ENCODE data around the gene STIP1.
A peak's percentile ranks its signal among the peaks of the same experiment; 100 is the strongest.

STIP1 gene

DNA sequence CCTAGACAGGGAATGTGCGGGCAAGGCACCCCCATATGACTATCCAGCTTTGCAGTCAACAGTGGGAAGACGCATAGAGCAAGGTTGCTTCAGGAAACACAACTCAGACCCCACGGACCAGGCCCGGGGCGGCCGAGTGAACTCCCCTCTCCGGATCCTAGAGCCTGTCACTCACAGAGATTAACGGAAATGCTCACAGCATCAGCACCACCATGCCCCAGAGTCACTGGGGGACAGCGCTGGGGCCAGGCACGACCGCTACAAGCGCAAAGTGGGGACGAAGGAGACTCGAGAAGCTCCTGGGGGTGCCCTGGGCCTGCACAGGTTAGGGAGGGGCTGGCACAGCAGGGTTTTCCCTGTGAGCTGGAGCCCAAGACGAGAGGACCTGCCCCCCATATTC is 35.9 kb upstream of the STIP1 start:
- DNase-seq = no peak
- in situ Hi-C loops (cut with HindIII; ENCODE audit: low pct_ligation_motif_present, low sequenced_read_pairs) = loop anchor here (25.0 kb wide), 1 partner anchor 313 kb away; the partner anchor contains the start of gene MARK2
- Histone ChIP-seq H3K36me3 (replicated peaks) (no peaks in the 10 kb centered on the region), H3K27me3 (replicated peaks) (no peaks in the 10 kb centered on the region), H3K27ac (no peak overlapping the region), H3K4me3 (ENCODE audit: low read depth, low read length) (no peak overlapping the region)
- TF ChIP-seq, protein P1, sequence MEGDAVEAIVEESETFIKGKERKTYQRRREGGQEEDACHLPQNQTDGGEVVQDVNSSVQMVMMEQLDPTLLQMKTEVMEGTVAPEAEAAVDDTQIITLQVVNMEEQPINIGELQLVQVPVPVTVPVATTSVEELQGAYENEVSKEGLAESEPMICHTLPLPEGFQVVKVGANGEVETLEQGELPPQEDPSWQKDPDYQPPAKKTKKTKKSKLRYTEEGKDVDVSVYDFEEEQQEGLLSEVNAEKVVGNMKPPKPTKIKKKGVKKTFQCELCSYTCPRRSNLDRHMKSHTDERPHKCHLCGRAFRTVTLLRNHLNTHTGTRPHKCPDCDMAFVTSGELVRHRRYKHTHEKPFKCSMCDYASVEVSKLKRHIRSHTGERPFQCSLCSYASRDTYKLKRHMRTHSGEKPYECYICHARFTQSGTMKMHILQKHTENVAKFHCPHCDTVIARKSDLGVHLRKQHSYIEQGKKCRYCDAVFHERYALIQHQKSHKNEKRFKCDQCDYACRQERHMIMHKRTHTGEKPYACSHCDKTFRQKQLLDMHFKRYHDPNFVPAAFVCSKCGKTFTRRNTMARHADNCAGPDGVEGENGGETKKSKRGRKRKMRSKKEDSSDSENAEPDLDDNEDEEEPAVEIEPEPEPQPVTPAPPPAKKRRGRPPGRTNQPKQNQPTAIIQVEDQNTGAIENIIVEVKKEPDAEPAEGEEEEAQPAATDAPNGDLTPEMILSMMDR (IDR thresholded peaks at IDR 0.05; ENCODE audit: low read depth, low read length, missing control alignments) = no peak

DNA sequence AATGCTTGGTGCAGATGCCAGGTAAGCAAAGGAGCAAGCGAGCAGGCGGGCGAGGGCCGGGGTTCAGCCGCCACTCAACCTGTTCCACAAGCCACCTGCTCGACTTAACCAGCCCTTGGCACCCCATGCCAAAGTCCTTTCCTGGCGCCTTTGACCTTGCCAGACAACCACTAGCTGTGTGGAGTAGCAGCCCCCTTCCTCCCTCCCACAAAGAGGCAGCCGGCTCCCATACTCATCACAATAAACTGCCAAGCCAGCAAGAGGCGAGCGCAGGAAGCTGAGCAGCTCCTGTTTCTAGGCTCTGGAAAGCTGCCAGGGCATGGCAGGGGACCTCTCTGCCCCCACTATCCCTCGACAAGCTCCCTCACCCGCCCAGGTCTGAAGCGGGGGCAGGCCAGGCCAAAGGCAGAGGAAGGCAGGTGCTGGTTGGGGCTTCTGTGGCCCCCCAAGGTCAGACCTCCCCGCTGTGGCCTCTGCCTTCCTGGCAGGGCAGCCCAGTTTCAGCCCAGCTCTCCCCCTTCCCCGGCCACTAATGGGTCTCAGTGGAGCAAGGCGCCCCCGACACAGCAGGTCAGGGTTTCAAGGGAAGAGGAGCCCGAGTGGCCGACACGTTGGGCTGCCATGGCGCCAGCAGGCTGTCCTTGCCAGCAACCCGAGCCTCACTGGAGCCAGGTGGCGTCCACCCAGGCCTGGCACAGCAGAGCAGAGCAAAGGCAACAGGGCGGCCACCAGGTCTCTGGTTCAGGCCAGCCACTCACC is 35.3 kb upstream of the STIP1 start:
- Histone ChIP-seq H3K27me3 (replicated peaks) (no peaks in the 10 kb centered on the region), H3K27ac (no peak overlapping the region), H3K4me3 (ENCODE audit: low read depth, low read length) (no peak overlapping the region), H3K36me3 (replicated peaks) (no peaks in the 10 kb centered on the region)
- TF ChIP-seq, protein P1 (IDR thresholded peaks at IDR 0.05; ENCODE audit: low read depth, low read length, missing control alignments) = no peak
- in situ Hi-C loops (cut with HindIII; ENCODE audit: low pct_ligation_motif_present, low sequenced_read_pairs) = loop anchor here (25.0 kb wide), 1 partner anchor 313 kb away; the partner anchor contains the start of gene MARK2
- no peak for DNase-seq

DNA sequence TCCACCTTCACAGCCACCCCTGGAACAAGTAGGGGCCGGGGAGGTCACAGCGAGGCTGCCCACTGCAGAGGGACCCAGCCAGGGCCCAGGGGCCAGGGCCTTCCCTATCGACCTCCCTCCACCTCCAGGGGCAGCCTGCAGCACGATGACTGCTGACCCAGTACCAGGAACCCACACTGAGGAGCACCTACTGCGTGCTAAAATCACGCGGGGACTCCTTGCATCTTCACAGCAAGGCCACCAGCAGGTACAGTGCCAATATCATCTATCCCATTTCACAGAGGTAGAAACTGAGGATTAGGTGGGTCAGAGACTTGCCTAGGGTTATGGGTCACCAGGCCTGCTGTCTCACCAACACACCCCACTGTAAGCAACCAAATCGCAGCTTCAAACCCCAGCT is 34.6 kb upstream of the STIP1 start:
- no peak overlapping the region for H3K27ac ChIP-seq
- no peak overlapping the region for H3K4me3 ChIP-seq (ENCODE audit: low read depth, low read length)
- TF ChIP-seq, protein P1 (IDR thresholded peaks at IDR 0.05; ENCODE audit: low read depth, low read length, missing control alignments) = no peak
- no peaks in the 10 kb centered on the region for H3K36me3 ChIP-seq (replicated peaks)
- H3K27me3 ChIP-seq (replicated peaks) = no peaks in the 10 kb centered on the region
- in situ Hi-C loops (cut with HindIII; ENCODE audit: low pct_ligation_motif_present, low sequenced_read_pairs) = loop anchor here (25.0 kb wide), 1 partner anchor 314 kb away; the partner anchor contains the start of gene MARK2
- no peak for DNase-seq

DNA sequence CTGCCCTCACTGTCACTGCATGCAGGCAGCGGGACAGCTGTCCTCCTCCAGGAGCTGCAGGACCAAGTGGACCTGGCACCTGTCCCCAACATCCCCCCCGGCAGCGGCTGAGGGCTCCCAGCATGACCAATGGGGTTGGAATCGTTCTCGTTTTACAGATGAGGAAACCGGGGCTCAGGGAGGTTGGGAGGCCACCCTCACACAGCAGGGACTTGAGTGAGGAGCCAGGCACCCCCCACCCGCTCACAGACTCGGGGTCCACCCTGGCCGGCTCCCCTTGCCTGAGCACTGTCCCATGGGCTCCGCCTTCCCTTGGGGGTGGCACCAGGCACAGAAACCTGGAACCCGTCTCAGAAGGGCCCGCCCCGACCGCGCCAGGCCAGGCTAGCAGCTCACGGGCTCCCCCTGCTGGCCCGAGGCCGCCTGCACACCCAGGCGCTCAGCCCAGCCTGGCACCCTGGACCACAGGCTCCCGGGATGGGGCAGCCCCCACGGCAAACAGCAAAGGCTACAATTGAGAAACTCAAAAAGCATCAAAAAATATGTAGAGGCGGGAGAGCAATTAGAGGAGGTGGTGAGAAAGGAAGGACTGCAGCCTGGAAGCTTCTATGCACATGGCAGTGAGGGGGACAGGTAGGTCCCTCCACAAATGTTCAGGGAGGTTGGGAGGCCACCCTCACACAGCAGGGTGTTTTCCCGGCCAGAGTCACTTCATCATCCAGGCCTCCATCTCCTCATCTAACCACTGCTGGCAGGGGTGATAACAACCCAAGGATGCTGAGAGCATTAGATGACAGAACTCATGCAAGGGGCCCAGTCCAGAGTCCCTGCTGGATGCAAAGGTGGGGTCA is 32.9 kb upstream of the STIP1 start:
- Histone ChIP-seq H3K27ac (no peak overlapping the region), H3K4me3 (ENCODE audit: low read depth, low read length) (no peak overlapping the region), H3K36me3 (replicated peaks) (no peaks in the 10 kb centered on the region), H3K27me3 (replicated peaks) (no peaks in the 10 kb centered on the region)
- peak; percentile 18 for DNase-seq
- in situ Hi-C loops (cut with HindIII; ENCODE audit: low pct_ligation_motif_present, low sequenced_read_pairs) = loop anchor here (25.0 kb wide), 1 partner anchor 316 kb away; the partner anchor contains the start of gene MARK2
- TF ChIP-seq, protein P1 (IDR thresholded peaks at IDR 0.05; ENCODE audit: low read depth, low read length, missing control alignments) = peak; percentile 86

DNA sequence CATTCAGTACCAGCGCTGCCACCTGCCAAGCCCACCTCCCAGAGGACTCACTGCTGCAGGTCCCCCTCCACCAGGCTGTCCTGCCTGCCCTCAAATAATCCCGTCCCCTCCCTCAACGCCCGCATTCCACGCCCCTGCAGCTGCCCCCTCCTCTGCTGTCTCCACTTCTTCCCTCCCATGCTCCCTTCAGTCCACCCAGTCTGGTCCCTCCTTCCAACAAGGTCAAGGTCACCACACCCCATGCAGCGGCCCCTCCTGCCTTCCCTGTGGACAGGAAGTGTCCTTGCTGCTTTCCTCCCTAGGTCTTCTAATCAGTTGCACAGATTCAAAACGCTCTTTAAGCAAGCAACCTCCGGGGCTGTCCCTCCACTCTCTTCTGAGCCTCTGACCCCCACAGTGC is 32.2 kb upstream of the STIP1 start:
- Histone ChIP-seq H3K4me3 (ENCODE audit: low read depth, low read length) (no peak overlapping the region), H3K27me3 (replicated peaks) (no peaks in the 10 kb centered on the region), H3K36me3 (replicated peaks) (no peaks in the 10 kb centered on the region), H3K27ac (no peak overlapping the region)
- in situ Hi-C loops (cut with HindIII; ENCODE audit: low pct_ligation_motif_present, low sequenced_read_pairs) = loop anchor here (25.0 kb wide), 1 partner anchor 317 kb away; the partner anchor contains the start of gene MARK2
- TF ChIP-seq, protein P1 (IDR thresholded peaks at IDR 0.05; ENCODE audit: low read depth, low read length, missing control alignments) = no peak
- no peak for DNase-seq
